Measurements from ENCODE around the gene LRRC23.

DNA sequence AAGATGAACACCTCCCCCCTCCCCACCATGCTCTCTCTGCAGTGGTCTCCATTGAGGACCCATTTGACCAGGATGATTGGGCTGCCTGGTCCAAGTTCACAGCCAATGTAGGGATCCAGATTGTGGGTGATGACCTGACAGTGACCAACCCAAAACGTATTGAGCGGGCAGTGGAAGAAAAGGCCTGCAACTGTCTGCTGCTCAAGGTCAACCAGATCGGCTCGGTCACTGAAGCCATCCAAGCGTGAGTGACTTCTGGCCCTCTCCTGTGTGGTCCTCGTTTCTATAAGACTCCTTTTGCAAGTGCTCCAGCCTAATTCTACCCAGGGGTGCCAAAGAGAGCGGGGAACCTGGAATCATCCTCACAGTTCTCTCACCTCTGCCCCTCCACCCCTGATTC lies 16.9 kb downstream of the LRRC23 start:
- TF ChIP-seq, protein P1, sequence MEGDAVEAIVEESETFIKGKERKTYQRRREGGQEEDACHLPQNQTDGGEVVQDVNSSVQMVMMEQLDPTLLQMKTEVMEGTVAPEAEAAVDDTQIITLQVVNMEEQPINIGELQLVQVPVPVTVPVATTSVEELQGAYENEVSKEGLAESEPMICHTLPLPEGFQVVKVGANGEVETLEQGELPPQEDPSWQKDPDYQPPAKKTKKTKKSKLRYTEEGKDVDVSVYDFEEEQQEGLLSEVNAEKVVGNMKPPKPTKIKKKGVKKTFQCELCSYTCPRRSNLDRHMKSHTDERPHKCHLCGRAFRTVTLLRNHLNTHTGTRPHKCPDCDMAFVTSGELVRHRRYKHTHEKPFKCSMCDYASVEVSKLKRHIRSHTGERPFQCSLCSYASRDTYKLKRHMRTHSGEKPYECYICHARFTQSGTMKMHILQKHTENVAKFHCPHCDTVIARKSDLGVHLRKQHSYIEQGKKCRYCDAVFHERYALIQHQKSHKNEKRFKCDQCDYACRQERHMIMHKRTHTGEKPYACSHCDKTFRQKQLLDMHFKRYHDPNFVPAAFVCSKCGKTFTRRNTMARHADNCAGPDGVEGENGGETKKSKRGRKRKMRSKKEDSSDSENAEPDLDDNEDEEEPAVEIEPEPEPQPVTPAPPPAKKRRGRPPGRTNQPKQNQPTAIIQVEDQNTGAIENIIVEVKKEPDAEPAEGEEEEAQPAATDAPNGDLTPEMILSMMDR (IDR thresholded peaks at IDR 0.05): no peak
- TF ChIP-seq POLR2A (IDR thresholded peaks at IDR 0.05; ENCODE audit: low read depth) (no peak), EP300 (IDR thresholded peaks at IDR 0.05) (no peak)
